Transverse colon (tissue), 4 donors: Measurements from ENCODE around the gene RNASE7. TPM values are rescaled to one million over a fixed set of nuclear protein-coding genes. Genes with fewer than 3 reads are reported as not detected.

ENCODE experiments used
- DNase-seq: peaks from one replicate; pipeline ENCODE4 v3.0.0-alpha.2; 2019
- H3K27ac ChIP-seq, 4 donors: fragments of 200-600 bp; sonication (generic); 2 replicates each; pipeline ENCODE4 v1.5.1; 2016 to 2018; ENCODE audit warnings: inconsistent platforms in 4 of 4
- H3K27me3 ChIP-seq: fragments of 200-600 bp; sonication (generic); 2 replicates; pipeline ENCODE4 v1.5.1; 2017; ENCODE audit warnings: inconsistent platforms
- H3K36me3 ChIP-seq, 4 donors: fragments of 200-600 bp; sonication (generic); 2 replicates each; pipeline ENCODE4 v1.5.1; 2017 to 2019; ENCODE audit warnings: inconsistent platforms in 4 of 4
- H3K4me1 ChIP-seq, 4 donors: fragments of 200-600 bp; sonication (generic); 2 replicates each; pipeline ENCODE4 v1.5.1; 2017 to 2020; ENCODE audit warnings: inconsistent platforms in 4 of 4
- H3K4me3 ChIP-seq, 4 donors: fragments of 200-600 bp; sonication (generic); 1 replicate in 1 of 4; 2 replicates in 3 of 4; pipeline versions ENCODE4 v1.5.1 to v1.6.1; 2017 to 2019; ENCODE audit warnings: inconsistent platforms in 4 of 4
- H3K9me3 ChIP-seq, 2 donors: fragments of 200-600 bp; sonication (generic); 2 replicates each; pipeline ENCODE4 v1.5.1; 2017 to 2019; ENCODE audit warnings: inconsistent platforms in 2 of 2
- EP300 ChIP-seq: sonication (generic); formaldehyde crosslinking; IDR thresholded peaks from one replicate; pipeline ENCODE4 v1.6.1; 2017; ENCODE audit warnings: antibody characterized with exemption, low read depth
- POLR2A ChIP-seq: fragments of 450-650 bp; IDR thresholded peaks from one replicate; pipeline ENCODE4 v1.6.1; 2016; ENCODE audit warnings: antibody characterized with exemption, mild to moderate bottlenecking, moderate library complexity
- POLR2AphosphoS5 ChIP-seq, 3 donors: sonication (generic); formaldehyde crosslinking; IDR thresholded peaks; one replicate each; pipeline ENCODE4 v1.6.1; 2016; ENCODE audit warnings: antibody characterized with exemption in 3 of 3
- WGBS, 2 donors: methylation state at CpG; one replicate each; pipeline ENCODE4 v1.1.5; 2018; ENCODE audit warnings: low coverage in 1 of 2; 5-methylcytosine and 5-hydroxymethylcytosine counted together
- in situ Hi-C, 4 donors: fragments of 200-750 bp; cut with MboI; loops; one replicate each; pipeline versions ENCODE4 v1.15.0 to v1.15.1; 2017; ENCODE audit warnings: low sequenced_read_pairs in 3 of 4, low pct_ligation_motif_present in 1 of 4, low pct_unique_long_range_greater_than_20kb in 1 of 4
- intact Hi-C: fragments of 100-400 bp; cut with DNase I; formaldehyde crosslinking; loops from one replicate; pipeline ENCODE4 v1.15.1; 2023; ENCODE audit warnings: low total_unique reads
- total RNA-seq, 4 donors: library from RNA; depleted of rRNA; stranded (reverse); fragments of >200 nt; gene quantifications; one replicate each; pipeline ENCODE4 v1.1.0, GENCODE V29; 2016
- TF ChIP-seq, protein P1 (sequence below), 5 experiments: fragments of 200-600 bp in 3 of 5; fragments of 450-650 bp in 2 of 5; sonication (generic) in 3 of 5; IDR thresholded peaks; 1 replicate in 2 of 5; 2 replicates in 3 of 5; pipeline ENCODE4 v1.5.1; 2016 to 2017; ENCODE audit warnings: antibody characterized with exemption in 5 of 5, inconsistent platforms in 3 of 5, mild to moderate bottlenecking in 2 of 5, moderate library complexity in 1 of 5

Gene RNASE7
- total RNA-seq, 4 donors from 2014 or later = 0.48 TPM; not detected in 3

DNA sequence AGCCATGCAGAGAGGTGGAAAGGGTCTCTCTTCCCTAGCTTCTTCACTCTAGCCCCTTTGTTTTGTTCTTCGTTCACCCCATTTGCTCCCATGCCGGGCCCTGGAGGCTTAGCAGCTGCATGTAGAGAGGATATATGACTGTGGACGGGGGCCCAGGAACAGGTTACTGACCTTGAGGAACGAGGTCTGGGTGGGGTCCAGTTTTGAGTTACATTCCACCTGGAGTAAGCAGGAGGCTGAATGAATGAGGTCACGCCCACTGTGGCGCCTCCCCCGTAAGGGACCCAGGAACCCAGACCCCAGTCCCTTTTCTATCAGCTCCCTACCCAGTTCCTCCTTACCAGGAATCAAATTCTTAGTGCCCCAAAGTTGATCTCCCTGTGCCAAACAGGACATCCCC is 23.9 kb upstream of the RNASE7 start:
- in situ Hi-C loops = loop anchor here in 2 of 4 donors (10.0 kb wide), 1 partner anchor 67 kb away; no protein-coding TSS in a partner anchor
- WGBS, 2 donors = 67 to 74% methylated on average over 2 to 7 of the region's 7 CpGs
- H3K36me3 ChIP-seq = peaks cover 0 to 25% (median 3%) of the 10 kb centered on the region in 4 donors

GRCh38 chr14:21018781-21019180 is 23.4 kb upstream of the RNASE7 start:
- TF ChIP-seq, protein P1, sequence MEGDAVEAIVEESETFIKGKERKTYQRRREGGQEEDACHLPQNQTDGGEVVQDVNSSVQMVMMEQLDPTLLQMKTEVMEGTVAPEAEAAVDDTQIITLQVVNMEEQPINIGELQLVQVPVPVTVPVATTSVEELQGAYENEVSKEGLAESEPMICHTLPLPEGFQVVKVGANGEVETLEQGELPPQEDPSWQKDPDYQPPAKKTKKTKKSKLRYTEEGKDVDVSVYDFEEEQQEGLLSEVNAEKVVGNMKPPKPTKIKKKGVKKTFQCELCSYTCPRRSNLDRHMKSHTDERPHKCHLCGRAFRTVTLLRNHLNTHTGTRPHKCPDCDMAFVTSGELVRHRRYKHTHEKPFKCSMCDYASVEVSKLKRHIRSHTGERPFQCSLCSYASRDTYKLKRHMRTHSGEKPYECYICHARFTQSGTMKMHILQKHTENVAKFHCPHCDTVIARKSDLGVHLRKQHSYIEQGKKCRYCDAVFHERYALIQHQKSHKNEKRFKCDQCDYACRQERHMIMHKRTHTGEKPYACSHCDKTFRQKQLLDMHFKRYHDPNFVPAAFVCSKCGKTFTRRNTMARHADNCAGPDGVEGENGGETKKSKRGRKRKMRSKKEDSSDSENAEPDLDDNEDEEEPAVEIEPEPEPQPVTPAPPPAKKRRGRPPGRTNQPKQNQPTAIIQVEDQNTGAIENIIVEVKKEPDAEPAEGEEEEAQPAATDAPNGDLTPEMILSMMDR (IDR thresholded peaks at IDR 0.05) = no peak
- TF ChIP-seq EP300 (no peak), POLR2AphosphoS5 (IDR thresholded peaks at IDR 0.05) (no peak), POLR2A (no peak)
- Histone ChIP-seq H3K27ac (no peak overlapping the region), H3K36me3 (peaks cover 0 to 25% (median 3%) of the 10 kb centered on the region in 4 donors), H3K9me3 (no peaks in the 10 kb centered on the region), H3K27me3 (no peaks in the 10 kb centered on the region), H3K4me1 (peaks cover 10 to 24% (median 13%) of the 10 kb centered on the region in 4 donors), H3K4me3 (no peak overlapping the region)
- WGBS, 2 donors = 87 to 96% methylated on average over 3 of the region's 3 CpGs
- in situ Hi-C loops = loop anchor here in 2 of 4 donors (10.0 kb wide), 1 partner anchor 66 kb away; no protein-coding TSS in a partner anchor
- intact Hi-C loops = no loop called here
- DNase-seq = no peak

More for the DNA sequence above, 23.9 kb upstream of the RNASE7 start:
- no peaks in the 10 kb centered on the region for H3K9me3 ChIP-seq
- intact Hi-C loops = no loop called here
- no peak overlapping the region for H3K4me3 ChIP-seq
- no peak overlapping the region for H3K27ac ChIP-seq
- no peak for DNase-seq
- no peaks in the 10 kb centered on the region for H3K27me3 ChIP-seq
- peaks cover 6 to 19% (median 8%) of the 10 kb centered on the region in 4 donors for H3K4me1 ChIP-seq
- TF ChIP-seq, protein P1 (IDR thresholded peaks at IDR 0.05) = no peak
- TF ChIP-seq POLR2AphosphoS5 (IDR thresholded peaks at IDR 0.05) (no peak), EP300 (no peak), POLR2A (no peak)

DNA sequence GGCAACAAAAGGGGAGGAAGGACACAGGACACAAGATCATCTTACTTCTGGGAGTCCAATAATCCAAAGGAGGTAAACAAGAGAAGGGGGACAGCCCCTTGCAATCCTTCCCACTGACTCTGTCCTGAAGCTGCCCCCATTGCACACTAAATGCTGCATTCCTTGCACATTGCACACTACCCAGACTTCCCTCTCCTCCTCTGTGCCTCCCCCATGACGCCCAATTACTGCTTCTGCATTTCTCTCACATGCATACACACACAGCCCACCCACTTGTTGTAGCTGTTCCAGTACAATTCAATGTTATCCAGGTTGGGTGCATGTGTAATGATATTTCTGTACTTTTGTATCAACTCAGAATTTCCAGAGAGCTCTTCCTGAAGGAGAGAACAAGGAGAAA is 22.8 kb upstream of the RNASE7 start:
- Histone ChIP-seq H3K36me3 (peaks cover 0 to 25% (median 3%) of the 10 kb centered on the region in 4 donors), H3K27me3 (no peaks in the 10 kb centered on the region), H3K27ac (no peak overlapping the region), H3K4me1 (peaks cover 10 to 26% (median 17%) of the 10 kb centered on the region in 4 donors), H3K4me3 (no peak overlapping the region), H3K9me3 (no peaks in the 10 kb centered on the region)
- DNase-seq = no peak
- intact Hi-C loops (no loop called here), in situ Hi-C loops (loop anchor here in 2 of 4 donors (10.0 kb wide), 1 partner anchor 65 kb away; no protein-coding TSS in a partner anchor)
- TF ChIP-seq, protein P1 (IDR thresholded peaks at IDR 0.05) = no peak
- no peak for TF ChIP-seq EP300
- no peak for TF ChIP-seq POLR2A
- WGBS, 2 donors = 29 to 54% methylated on average over 1 of the region's 1 CpG

- WGBS, 2 donors = 73 to 86% methylated on average over 3 to 5 of the region's 5 CpGs
- H3K4me1 ChIP-seq = peaks cover 10 to 30% (median 18%) of the 10 kb centered on the region in 4 donors
- no peak for TF ChIP-seq POLR2AphosphoS5 (IDR thresholded peaks at IDR 0.05)
- TF ChIP-seq, protein P1 (IDR thresholded peaks at IDR 0.05) = no peak
- no peak for TF ChIP-seq POLR2A
- no peak for TF ChIP-seq EP300
- intact Hi-C loops = no loop called here
- no peak overlapping the region for H3K4me3 ChIP-seq
- H3K36me3 ChIP-seq = peaks cover 0 to 25% (median 3%) of the 10 kb centered on the region in 4 donors
- no peaks in the 10 kb centered on the region for H3K27me3 ChIP-seq
- DNase-seq = no peak
- no peaks in the 10 kb centered on the region for H3K9me3 ChIP-seq
- in situ Hi-C loops = no loop called here
- no peak overlapping the region for H3K27ac ChIP-seq
Observed at GRCh38 chr14:21020977-21021545, 21.1 kb upstream of the RNASE7 start.
